Measurements from ENCODE around the gene MEIKIN. TPM values are rescaled to one million over a fixed set of nuclear protein-coding genes. Genes with fewer than 3 reads are reported as not detected.

MEIKIN gene
- total RNA-seq, 1 experiment from 2014 or later, result not detected

GRCh38 chr5:131986161-131986912 lies 40.9 kb upstream of the MEIKIN start:
- no peaks in the 10 kb centered on the region for H3K9me3 Mint-ChIP-seq (ENCODE audit: unreplicated experiment)
- H3K4me1 Mint-ChIP-seq (ENCODE audit: low read depth, unreplicated experiment), result no peaks in the 10 kb centered on the region
- H3K27ac Mint-ChIP-seq (ENCODE audit: unreplicated experiment), result no peak overlapping the region
- POLR2A ChIA-PET, result no interaction called here
- peaks cover 3% of the 10 kb centered on the region for H3K27me3 Mint-ChIP-seq (ENCODE audit: insufficient read depth, unreplicated experiment)
- H3K36me3 ChIP-seq (ENCODE audit: control insufficient read depth, insufficient read depth, low read length), result no peaks in the 10 kb centered on the region
- intact Hi-C loops (cut with micrococcal nuclease; ENCODE audit: unreplicated experiment), result no loop called here
- no peak for DNase-seq
- H3K9me3 ChIP-seq, result no peaks in the 10 kb centered on the region
- no peak for TF ChIP-seq CTCF (IDR thresholded peaks at IDR 0.05; ENCODE audit: insufficient read depth in 1 of 2, low read depth in 1 of 2, low read length in 1 of 2, severe bottlenecking in 1 of 2, unreplicated experiment in 1 of 2)
- no TSS peak for BruUV-seq (replicated peaks)
- H3K4me3 ChIP-seq (ENCODE audit: low read depth, low read length), result no peak overlapping the region
- H3K4me1 ChIP-seq, result no peaks in the 10 kb centered on the region
- no peaks in the 10 kb centered on the region for H3K36me3 Mint-ChIP-seq (ENCODE audit: insufficient read depth, unreplicated experiment)
- 0 out of 2 replicates have a peak, but pooled peaks cover 2% of the 10 kb centered on the region for H3K27me3 ChIP-seq (replicated peaks; ENCODE audit: control insufficient read depth, insufficient read depth, low read length)
- H3K4me3 Mint-ChIP-seq (ENCODE audit: unreplicated experiment), result no peak overlapping the region
- CTCF ChIA-PET, result interaction anchor here (0.7 kb wide), 1 partner anchor 661 kb away, joined by 3 read pairs; no protein-coding TSS in a partner anchor

- no TSS peak for BruUV-seq (replicated peaks)
- peaks cover 6% of the 10 kb centered on the region for H3K27me3 Mint-ChIP-seq (ENCODE audit: insufficient read depth, unreplicated experiment)
- no peaks in the 10 kb centered on the region for H3K4me1 Mint-ChIP-seq (ENCODE audit: low read depth, unreplicated experiment)
Measured at GRCh38 chr5:131984956-131985665, 39.6 kb upstream of the MEIKIN start.

More at GRCh38 chr5:131984956-131985665, 39.6 kb upstream of the MEIKIN start:
- no peak for TF ChIP-seq CTCF (IDR thresholded peaks at IDR 0.05; ENCODE audit: insufficient read depth in 1 of 2, low read depth in 1 of 2, low read length in 1 of 2, severe bottlenecking in 1 of 2, unreplicated experiment in 1 of 2)
- Histone ChIP-seq H3K4me3 (ENCODE audit: low read depth, low read length) (no peak overlapping the region), H3K27me3 (replicated peaks; ENCODE audit: control insufficient read depth, insufficient read depth, low read length) (0 out of 2 replicates have a peak, but pooled peaks cover 2% of the 10 kb centered on the region), H3K4me1 (no peaks in the 10 kb centered on the region), H3K9me3 (no peaks in the 10 kb centered on the region), H3K36me3 (ENCODE audit: control insufficient read depth, insufficient read depth, low read length) (no peaks in the 10 kb centered on the region)
- Mint-ChIP-seq H3K27ac (ENCODE audit: unreplicated experiment) (no peak overlapping the region), H3K9me3 (ENCODE audit: unreplicated experiment) (no peaks in the 10 kb centered on the region), H3K4me3 (ENCODE audit: unreplicated experiment) (no peak overlapping the region), H3K36me3 (ENCODE audit: insufficient read depth, unreplicated experiment) (no peaks in the 10 kb centered on the region)
- DNase-seq, result no peak
- intact Hi-C loops (cut with micrococcal nuclease; ENCODE audit: unreplicated experiment), result no loop called here
- ChIA-PET CTCF (no interaction called here), POLR2A (no interaction called here)

Data from Caco-2 (cell line).